Motor neuron (in vitro differentiated cells): Measurements from ENCODE around the gene ZNF662. TPM values are rescaled to one million over a fixed set of nuclear protein-coding genes. Genes with fewer than 3 reads are reported as not detected.
"Not testable (repeated sequence)": the region's sequence is repeated elsewhere in the genome, so short reads cannot be mapped to it uniquely, and the experiment has no call there.

ENCODE experiments used
- ATAC-seq, 8 experiments: fragments of 200-7000 bp; cut with Tn5 transposase; replicated peaks in 6 of 8; 2 replicates each; pipeline ENCODE4 v1.8.0; 2021; ENCODE audit warnings: mild to moderate bottlenecking in 8 of 8, moderate library complexity in 8 of 8
- H3K27ac ChIP-seq, 2 donors: fragments of 250-450 bp; sonication (Bioruptor Pico); 2 replicates each; pipeline ENCODE4 v1.9.0; 2021; ENCODE audit warnings: antibody characterized with exemption in 2 of 2, mild to moderate bottlenecking in 2 of 2, moderate library complexity in 1 of 2
- H3K4me1 ChIP-seq, 2 donors: fragments of 250-450 bp; sonication (Bioruptor Pico); replicated peaks in 1 of 2; 2 replicates each; pipeline ENCODE4 v1.6.1; 2021; ENCODE audit warnings: antibody characterized with exemption in 2 of 2, mild to moderate bottlenecking in 2 of 2, moderate library complexity in 1 of 2
- H3K4me3 ChIP-seq, 5 donors: fragments of 250-450 bp; sonication (Bioruptor Pico); 2 replicates each; pipeline ENCODE4 v1.9.0; 2021; ENCODE audit warnings: antibody characterized with exemption in 5 of 5, mild to moderate bottlenecking in 5 of 5, moderate library complexity in 4 of 5
- WGBS, 10 experiments: fragments of 450-650 bp; shearing (Covaris generic); methylation state at CpG; one replicate each; pipeline ENCODE4 v1.0.0; 2022; 5-methylcytosine and 5-hydroxymethylcytosine counted together
- in situ Hi-C, 9 experiments: fragments of 400-800 bp; cut with MboI; loops; one replicate each; pipeline ENCODE4 v1.15.0; 2021; ENCODE audit warnings: low sequenced_read_pairs in 9 of 9, low pct_unique_long_range_greater_than_20kb in 2 of 9; ENCODE audit not compliant: unreplicated experiment in 9 of 9
- total RNA-seq, 8 experiments: library from RNA; unstranded; fragments of 300-600 nt; gene quantifications; 2 replicates each; pipeline versions ENCODE4 v1.2.3 to v1.2.4, GENCODE V29; 2022

Gene ZNF662
- total RNA-seq, 8 experiments from 2014 or later: 0.35 to 10.3 (median 6.3) TPM; not detected in 1

GRCh38 chr3:42876940-42877720 is 28.8 kb upstream of the ZNF662 start:
- H3K4me1 ChIP-seq: peaks cover 0 to 2% of the 10 kb centered on the region in 2 donors
- in situ Hi-C loops: no loop called here
- H3K27ac ChIP-seq: no peak overlapping the region
- WGBS, 10 experiments: 26 to 100% (median 53%) methylated on average over 1 to 7 of the region's 7 CpGs
- H3K4me3 ChIP-seq: no peak overlapping the region
- ATAC-seq: no peak

- no peak overlapping the region for H3K4me3 ChIP-seq
- ATAC-seq: no peak
- in situ Hi-C loops: no loop called here
- 21 to 88% (median 73%) methylated on average over 1 to 2 of the region's 2 CpGs; no CpG with 5 or more reads in 2 of the 10 experiments for WGBS, 10 experiments
- H3K4me1 ChIP-seq: peaks cover 0 to 2% of the 10 kb centered on the region in 2 donors
- H3K27ac ChIP-seq: no peak overlapping the region
These were observed 28.1 kb upstream of the ZNF662 start for GRCh38 chr3:42877881-42878280.

DNA sequence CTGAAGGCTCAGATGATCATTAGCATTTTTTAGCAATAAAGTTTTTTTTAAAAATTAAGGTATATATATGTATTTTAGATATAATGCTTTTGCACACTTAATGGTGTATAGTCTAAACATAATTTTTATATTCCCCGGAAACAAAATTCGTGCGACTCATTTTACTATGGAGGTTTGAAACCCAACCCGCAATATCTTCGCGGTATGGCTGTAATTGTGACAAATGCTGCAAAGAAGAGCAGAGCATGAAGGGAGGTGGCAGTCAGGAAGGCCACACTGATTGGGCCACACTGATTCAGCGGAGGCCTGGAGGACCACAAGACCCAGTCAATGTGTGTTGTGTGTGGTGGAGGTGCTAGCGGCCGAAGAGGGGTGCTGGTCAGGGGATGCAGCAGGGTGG is 25.8 kb upstream of the ZNF662 start:
- no peak for ATAC-seq
- H3K4me3 ChIP-seq: peak overlapping the region in 1 of 5 donors; percentile 38
- H3K27ac ChIP-seq: no peak overlapping the region
- in situ Hi-C loops: no loop called here
- WGBS, 10 experiments: 84 to 100% (median 89%) methylated on average over 1 to 9 of the region's 9 CpGs; no CpG with 5 or more reads in 2 of the 10 experiments
- peaks cover 0 to 2% of the 10 kb centered on the region in 2 donors for H3K4me1 ChIP-seq

- in situ Hi-C loops: no loop called here
- WGBS, 10 experiments: 0 to 21% (median 14%) methylated on average over 1 to 19 of the region's 61 CpGs; no CpG with 5 or more reads in 4 of the 10 experiments
These were observed 25.1 kb upstream of the ZNF662 start for GRCh38 chr3:42880601-42881451.

DNA sequence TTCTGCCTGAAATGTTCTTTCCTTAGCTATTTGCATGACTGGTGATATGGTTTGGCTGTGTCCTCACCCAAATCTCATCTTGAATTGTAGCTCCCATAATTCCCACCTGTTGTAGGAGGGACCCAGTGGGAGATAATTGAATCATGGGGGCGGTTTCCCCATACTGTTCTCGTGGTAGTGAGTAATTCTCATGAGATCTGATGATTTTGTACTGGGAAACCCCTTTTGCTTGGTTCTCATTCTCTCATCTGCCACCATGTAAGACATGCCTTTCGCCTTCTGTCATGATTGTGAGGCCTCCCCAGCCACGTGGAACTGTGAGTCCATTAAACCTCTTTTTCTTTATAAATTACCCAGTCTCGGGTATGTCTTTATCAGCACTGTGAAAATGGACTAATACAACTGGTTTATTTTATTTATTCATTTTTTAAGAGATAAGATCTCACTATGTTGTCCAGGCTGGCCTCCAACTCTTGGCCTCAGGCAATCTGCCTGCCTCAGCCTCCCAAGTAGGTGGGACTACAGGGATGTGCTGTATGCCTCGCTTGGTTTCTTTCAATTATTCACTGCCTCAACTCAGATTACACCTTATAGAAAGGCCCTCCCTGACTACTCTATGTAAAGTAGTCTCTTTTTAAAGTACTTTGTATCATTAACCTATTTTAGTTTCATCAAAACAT is 22.6 kb upstream of the ZNF662 start:
- H3K4me1 ChIP-seq, H3K27ac ChIP-seq, ATAC-seq, in situ Hi-C loops, H3K4me3 ChIP-seq: not testable (repeated sequence)
- WGBS, 10 experiments: 13 to 100% (median 76%) methylated on average over 1 to 5 of the region's 6 CpGs

More at GRCh38 chr3:42880601-42881451, 25.1 kb upstream of the ZNF662 start:
- peak; percentile 97 to 100 (median 99) for ATAC-seq
- Histone ChIP-seq H3K27ac (no peak overlapping the region), H3K4me1 (peaks cover 0 to 2% of the 10 kb centered on the region in 2 donors), H3K4me3 (peak overlapping the region; percentile 32 to 49 (median 38))

DNA sequence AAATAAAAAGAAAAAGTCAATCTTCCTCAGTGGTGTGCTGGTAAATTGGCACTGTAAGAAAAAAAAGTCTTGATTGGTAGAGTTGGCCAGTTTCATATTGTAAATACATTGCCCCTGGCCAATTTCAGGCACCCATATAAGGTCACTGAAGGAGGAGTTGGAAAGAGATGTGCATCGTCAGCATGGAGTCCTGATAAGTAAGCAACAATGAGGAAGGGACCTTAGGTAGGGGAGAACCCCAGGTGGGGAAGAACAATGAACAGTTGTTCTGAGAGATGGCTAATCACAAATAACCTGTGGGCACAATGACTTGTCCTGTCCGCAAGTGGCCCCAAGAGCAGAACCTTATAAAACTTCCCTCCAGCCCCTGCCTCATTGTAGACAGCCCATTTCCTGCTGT is 21.6 kb upstream of the ZNF662 start:
- Histone ChIP-seq H3K4me1 (peaks cover 0 to 2% of the 10 kb centered on the region in 2 donors), H3K4me3 (no peak overlapping the region), H3K27ac (no peak overlapping the region)
- in situ Hi-C loops: no loop called here
- no peak for ATAC-seq
- 13 to 100% (median 80%) methylated on average over 1 to 2 of the region's 2 CpGs; no CpG with 5 or more reads in 1 of the 10 experiments for WGBS, 10 experiments

GRCh38 chr3:42886294-42886822 is 19.6 kb upstream of the ZNF662 start:
- H3K27ac ChIP-seq: no peak overlapping the region
- 0 to 89% (median 29%) methylated on average over 1 of the region's 1 CpG; no CpG with 5 or more reads in 3 of the 10 experiments for WGBS, 10 experiments
- in situ Hi-C loops: no loop called here
- ATAC-seq: no peak
- peaks cover 0 to 2% of the 10 kb centered on the region in 2 donors for H3K4me1 ChIP-seq
- H3K4me3 ChIP-seq: no peak overlapping the region

GRCh38 chr3:42887084-42887483 is 18.9 kb upstream of the ZNF662 start:
- H3K4me3 ChIP-seq: no peak overlapping the region
- ATAC-seq: no peak
- in situ Hi-C loops: no loop called here
- no peaks in the 10 kb centered on the region for H3K4me1 ChIP-seq
- WGBS, 10 experiments: 50 to 100% (median 89%) methylated on average over 2 to 3 of the region's 3 CpGs; no CpG with 5 or more reads in 4 of the 10 experiments
- no peak overlapping the region for H3K27ac ChIP-seq

- ATAC-seq: no peak
- Histone ChIP-seq H3K4me3 (no peak overlapping the region), H3K4me1 (no peaks in the 10 kb centered on the region), H3K27ac (no peak overlapping the region)
- 17 to 81% (median 45%) methylated on average over 1 to 2 of the region's 2 CpGs; no CpG with 5 or more reads in 4 of the 10 experiments for WGBS, 10 experiments
- in situ Hi-C loops: no loop called here
These were observed 14.9 kb upstream of the ZNF662 start for GRCh38 chr3:42891042-42891441.

DNA sequence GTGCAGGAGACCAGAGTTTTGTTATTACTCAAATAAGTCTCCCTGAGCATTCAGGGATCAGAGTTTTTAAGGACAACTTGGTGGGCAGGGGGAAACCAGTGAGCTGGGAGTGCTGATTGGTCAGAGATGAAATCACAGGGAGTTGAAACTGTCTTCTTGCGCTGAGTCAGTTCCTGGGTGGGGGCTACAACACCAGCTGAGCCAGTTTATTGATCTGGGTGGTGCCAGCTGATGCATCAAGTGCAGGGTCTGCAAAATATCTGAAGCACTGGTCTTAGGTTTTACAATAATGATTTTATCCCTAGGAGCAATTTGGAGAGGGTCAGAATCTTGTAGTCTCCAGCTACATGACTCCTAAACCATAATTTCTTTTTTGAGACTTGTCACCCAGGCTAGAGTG is 13.8 kb upstream of the ZNF662 start:
- no peak for ATAC-seq
- Histone ChIP-seq H3K4me1 (no peaks in the 10 kb centered on the region), H3K27ac (no peak overlapping the region), H3K4me3 (no peak overlapping the region)
- in situ Hi-C loops: no loop called here
- 60 to 100% (median 100%) methylated on average over 1 of the region's 1 CpG; no CpG with 5 or more reads in 6 of the 10 experiments for WGBS, 10 experiments

DNA sequence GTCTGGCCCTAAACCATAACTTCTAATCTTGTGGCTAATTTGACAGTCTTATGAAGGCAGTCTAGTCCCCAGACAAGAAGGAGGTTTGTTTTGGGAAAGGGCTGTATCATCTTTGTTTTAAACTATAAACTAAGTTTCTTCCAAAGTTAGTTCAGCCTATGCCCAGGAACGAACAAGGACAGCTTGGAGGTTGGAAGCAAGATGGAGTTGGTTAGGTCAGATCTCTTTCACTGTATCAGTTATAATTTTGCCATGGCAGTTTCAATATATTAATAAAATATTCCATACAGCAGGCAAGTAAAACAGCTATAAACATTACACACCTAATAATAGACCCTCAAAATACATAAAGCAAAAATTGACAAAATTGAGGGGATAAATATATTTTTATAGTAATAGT is 13.1 kb upstream of the ZNF662 start:
- H3K4me3 ChIP-seq: no peak overlapping the region
- no peaks in the 10 kb centered on the region for H3K4me1 ChIP-seq
- 17 to 100% (median 73%) methylated on average over 1 of the region's 1 CpG; no CpG with 5 or more reads in 4 of the 10 experiments for WGBS, 10 experiments
- in situ Hi-C loops: no loop called here
- ATAC-seq: no peak
- H3K27ac ChIP-seq: no peak overlapping the region

- no peak overlapping the region for H3K4me3 ChIP-seq
- WGBS, 10 experiments: 17 to 100% (median 65%) methylated on average over 1 to 3 of the region's 3 CpGs
- in situ Hi-C loops: no loop called here
- peak in 3 of 8 experiments; percentile 52 to 87 (median 58) for ATAC-seq
- H3K4me1 ChIP-seq: no peaks in the 10 kb centered on the region
- no peak overlapping the region for H3K27ac ChIP-seq
These were observed 11.0 kb upstream of the ZNF662 start for GRCh38 chr3:42894698-42895579.
